GM15510 (cell line): ENCODE results near the gene KLK8.

Experiments
- POLR2A ChIP-seq: IDR thresholded peaks from 3 replicates; pipeline ENCODE4 v1.6.1; 2011; ENCODE audit warnings: borderline replicate concordance; ENCODE audit not compliant: insufficient read length; ENCODE audit errors: extremely low read depth

KLK8 gene

GRCh38 chr19:51007488-51007887 lies 6.1 kb upstream of the KLK8 start:
- TF ChIP-seq POLR2A: no peak

- no peak for TF ChIP-seq POLR2A
Measured at GRCh38 chr19:51006406-51006805, 5.0 kb upstream of the KLK8 start.

- TF ChIP-seq POLR2A: no peak
Measured at GRCh38 chr19:51005248-51005647, 3.8 kb upstream of the KLK8 start.

- TF ChIP-seq POLR2A: no peak
Measured at GRCh38 chr19:51003316-51003715, 1.9 kb upstream of the KLK8 start.

- no peak for TF ChIP-seq POLR2A
Measured at GRCh38 chr19:51002542-51003311, 1.3 kb upstream of the KLK8 start.

GRCh38 chr19:51002089-51002532 lies 707 bp upstream of the KLK8 start:
- no peak for TF ChIP-seq POLR2A

GRCh38 chr19:51000981-51001380 lies 423 bp downstream of the KLK8 start:
- TF ChIP-seq POLR2A: no peak

GRCh38 chr19:51000426-51000825 lies 978 bp downstream of the KLK8 start:
- TF ChIP-seq POLR2A: no peak

- no peak for TF ChIP-seq POLR2A
Measured at GRCh38 chr19:50998686-50999085, 2.7 kb downstream of the KLK8 start.

- TF ChIP-seq POLR2A: no peak
Measured at GRCh38 chr19:50998061-50998460, 3.3 kb downstream of the KLK8 start.

- no peak for TF ChIP-seq POLR2A
Measured at GRCh38 chr19:50994129-50994528, 7.3 kb downstream of the KLK8 start.

GRCh38 chr19:50992666-50993035 lies 8.8 kb downstream of the KLK8 start:
- TF ChIP-seq POLR2A: no peak

- TF ChIP-seq POLR2A: no peak
Measured at GRCh38 chr19:50983625-50984292, 17.6 kb downstream of the KLK8 start, which contains the start of gene KLK7. TSS of gene KLK7 (minus strand) at chr19:50983917. CDS start at chr19:50982399, 1,518 bp downstream.

- TF ChIP-seq POLR2A: no peak
Measured at GRCh38 chr19:50982186-50982585, 19.2 kb downstream of the KLK8 start.

- no peak for TF ChIP-seq POLR2A
Measured at GRCh38 chr19:50981587-50982146, 19.7 kb downstream of the KLK8 start.

- TF ChIP-seq POLR2A: no peak
Measured at GRCh38 chr19:50980208-50980607, 21.2 kb downstream of the KLK8 start.

- TF ChIP-seq POLR2A: no peak
Measured at GRCh38 chr19:50979758-50980157, 21.6 kb downstream of the KLK8 start.
